HG03175 (cell line): ENCODE results near the gene PEPD.

Experiments
- ATAC-seq: cut with Tn5 transposase; IDR thresholded peaks from one replicate; pipeline ENCODE4 v1.9.1; 2021; ENCODE audit warnings: mild to moderate bottlenecking, moderate library complexity; ENCODE audit not compliant: unreplicated experiment

The PEPD gene

GRCh38 chr19:33410915-33411401 is 110.6 kb downstream of the PEPD start:
- ATAC-seq: no peak

- no peak for ATAC-seq
Measured at GRCh38 chr19:33409906-33410685, 111.5 kb downstream of the PEPD start.

GRCh38 chr19:33408538-33409434 is 112.8 kb downstream of the PEPD start:
- no peak for ATAC-seq

GRCh38 chr19:33408116-33408515 is 113.5 kb downstream of the PEPD start:
- ATAC-seq: no peak

- ATAC-seq: no peak
Measured at GRCh38 chr19:33407716-33408115, 113.9 kb downstream of the PEPD start.

DNA sequence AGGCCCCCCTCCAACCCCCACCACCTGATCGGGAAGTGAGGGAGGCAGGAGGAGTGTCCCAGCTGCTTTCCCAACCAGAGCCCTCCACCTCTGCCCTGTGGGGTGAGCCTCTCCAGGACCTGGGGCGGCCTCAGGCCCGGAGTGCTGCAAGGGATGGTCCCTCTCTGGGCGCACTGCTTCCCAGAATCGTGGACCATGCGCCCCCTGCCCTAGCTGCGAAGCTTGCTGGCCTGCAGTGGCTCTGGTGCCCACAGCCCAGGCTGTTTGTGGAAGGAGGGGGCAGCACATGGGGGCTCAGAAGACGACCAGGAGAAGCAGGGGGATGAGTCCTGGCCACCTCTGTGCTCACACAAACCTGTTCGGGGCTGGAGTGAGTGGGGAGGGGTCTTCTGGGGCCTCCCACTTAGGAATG is 114.4 kb downstream of the PEPD start:
- no peak for ATAC-seq

DNA sequence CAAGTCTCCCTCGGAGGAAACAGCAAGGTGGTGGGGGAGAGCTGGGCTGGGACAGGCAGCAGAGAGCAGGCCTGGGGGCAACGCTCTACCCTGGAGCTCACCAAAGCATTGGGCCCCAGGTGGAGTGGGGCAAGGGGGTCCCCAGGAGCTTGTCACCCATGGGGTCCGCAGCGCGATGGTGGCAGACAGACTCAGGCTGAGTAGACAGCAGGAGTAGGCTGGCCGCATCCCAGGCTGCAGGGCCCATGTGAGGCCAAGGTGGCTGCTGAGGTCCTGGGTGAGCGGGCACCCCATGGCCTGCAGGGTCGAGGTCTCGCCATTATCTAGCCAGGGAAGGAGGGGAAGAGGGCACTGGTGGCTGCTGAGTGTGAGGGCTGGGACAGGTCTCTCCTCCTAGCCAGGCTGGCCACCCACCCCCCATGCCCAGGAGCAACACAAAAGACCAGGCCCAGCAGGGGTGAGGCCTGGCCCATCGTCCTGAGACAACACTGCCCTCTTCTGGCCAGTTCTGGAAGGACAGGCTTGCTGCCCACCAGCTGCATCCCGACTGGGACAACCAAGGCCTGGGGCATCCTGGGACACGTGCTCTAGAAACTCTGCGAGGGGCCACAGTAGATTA is 115.0 kb downstream of the PEPD start:
- no peak for ATAC-seq

GRCh38 chr19:33405553-33406461 is 115.8 kb downstream of the PEPD start:
- no peak for ATAC-seq

GRCh38 chr19:33405254-33405552 is 116.4 kb downstream of the PEPD start:
- no peak for ATAC-seq

DNA sequence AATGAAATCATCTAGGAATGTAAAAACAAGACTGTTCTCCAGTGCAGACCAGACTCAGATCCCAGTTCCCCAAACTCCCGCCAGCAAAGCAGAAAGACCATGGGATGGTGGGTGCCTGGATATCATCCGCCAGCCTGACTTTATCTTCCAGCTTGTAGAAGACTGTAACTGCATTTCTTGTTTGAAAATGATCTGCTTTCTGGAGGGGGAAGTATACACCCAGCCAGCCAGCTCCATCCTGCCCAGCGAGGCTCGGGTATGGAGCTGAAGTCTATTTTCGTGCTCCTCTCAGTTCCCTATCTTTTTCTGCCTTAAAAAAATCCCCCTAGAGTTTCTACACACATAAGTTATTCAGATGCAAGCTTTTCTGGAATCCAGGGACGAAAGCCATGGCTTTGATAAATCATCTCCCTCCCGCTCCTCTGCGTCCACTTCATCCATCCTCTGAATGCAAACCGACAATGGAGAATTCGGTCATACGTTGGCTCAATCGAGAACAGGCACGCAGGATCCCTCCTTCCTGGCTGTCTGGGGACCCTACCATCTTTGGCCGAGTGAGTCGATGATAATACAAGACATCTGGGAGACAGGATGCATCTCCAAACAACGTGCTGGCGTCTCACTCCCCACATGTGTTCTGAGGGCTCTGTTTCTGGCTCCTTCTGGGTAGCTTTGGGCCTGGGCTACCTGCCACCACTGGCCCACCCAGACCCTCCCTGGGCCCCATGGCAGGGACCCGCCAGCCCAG is 116.9 kb downstream of the PEPD start:
- ATAC-seq: no peak

DNA sequence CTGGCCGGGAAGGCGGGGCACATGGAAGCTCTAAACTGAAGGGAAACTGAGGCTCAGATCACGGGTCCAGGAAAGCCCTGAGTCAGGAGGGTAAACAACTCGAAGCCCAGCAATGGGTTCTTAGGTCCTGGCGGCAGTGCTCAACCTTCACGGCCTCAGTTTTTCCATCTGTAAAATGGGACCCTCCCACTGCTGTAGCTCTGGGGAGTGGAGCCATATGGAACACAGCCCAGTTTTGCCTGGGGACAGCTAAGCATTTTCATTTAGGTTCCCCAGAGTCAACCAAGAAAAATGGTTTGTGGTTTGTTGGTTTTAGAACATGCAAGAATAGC is 117.7 kb downstream of the PEPD start:
- no peak for ATAC-seq

- no peak for ATAC-seq
Measured at GRCh38 chr19:33403221-33403972, 118.2 kb downstream of the PEPD start.

DNA sequence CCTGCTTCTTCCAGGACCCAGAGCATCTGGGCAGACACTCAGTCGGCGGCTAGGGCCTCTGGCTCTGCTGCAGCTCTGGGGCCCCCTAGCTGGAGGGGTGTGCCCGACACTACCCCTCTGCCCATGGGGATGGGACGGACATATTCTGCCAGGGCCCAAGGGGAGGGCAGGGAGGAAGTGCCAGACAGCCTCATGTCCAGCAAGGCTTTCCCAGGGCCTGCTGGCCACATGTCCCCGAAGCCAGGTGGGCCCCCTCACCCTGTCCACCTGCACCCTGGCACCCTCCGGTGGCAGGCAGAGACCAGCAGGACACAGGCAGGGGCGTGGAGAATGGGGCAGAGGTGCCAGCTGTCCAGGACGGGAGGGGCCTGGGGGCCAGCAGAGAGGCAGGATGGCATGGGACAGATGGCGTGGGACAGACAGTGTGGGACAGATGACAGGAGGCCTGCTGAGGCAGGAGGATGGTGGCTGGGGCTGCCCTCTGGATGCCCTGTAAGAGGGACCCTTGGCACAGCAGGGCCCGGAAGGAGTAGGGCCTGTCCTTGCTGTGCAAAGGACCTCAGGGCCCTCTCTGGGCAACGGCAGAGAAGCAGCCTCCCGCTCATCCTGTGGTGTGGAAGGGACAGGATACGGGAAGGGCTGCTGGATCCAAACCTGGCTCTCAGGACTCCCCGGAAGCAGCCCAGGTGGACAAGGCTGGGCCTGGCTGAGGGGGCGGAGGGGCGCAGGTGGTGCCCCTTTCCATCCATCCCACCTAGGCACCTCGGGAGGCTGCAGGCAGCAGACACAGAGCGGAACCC is 119.0 kb downstream of the PEPD start:
- no peak for ATAC-seq

DNA sequence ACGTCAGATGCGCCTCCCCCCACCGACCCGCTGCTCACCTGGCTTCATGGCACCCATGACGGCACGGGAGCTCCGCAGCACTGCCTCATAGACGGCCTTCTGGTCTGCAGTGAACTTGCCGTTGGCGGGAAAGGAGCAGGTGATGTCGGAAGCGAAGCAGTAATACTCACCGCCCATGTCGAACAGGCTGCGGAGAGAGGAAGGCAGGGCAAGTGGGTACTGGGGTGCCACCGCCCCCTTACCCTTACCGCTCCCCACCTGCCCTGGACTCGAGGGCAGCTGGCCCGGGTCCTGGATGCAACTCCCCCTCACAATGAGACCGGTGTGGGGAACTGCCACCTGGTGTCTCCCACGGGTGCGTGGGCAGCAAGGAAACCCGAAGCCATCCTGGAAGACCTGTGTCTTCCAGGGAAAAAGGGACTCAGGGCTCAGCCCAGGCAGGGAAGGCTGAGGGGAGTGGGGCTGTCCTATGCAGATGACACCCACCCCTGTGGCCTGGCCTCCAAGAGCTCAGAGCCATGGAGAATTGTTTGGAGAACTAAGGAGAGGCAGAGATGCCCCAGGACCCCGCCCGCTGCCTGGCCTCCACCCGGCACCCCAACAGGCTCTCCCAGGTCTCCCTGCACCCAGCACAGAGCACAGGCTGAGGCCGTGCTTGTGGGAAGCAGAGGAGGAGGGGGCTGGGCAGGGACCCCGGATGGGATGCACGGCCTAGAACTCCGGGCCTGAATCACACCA is 119.7 kb downstream of the PEPD start:
- no peak for ATAC-seq

GRCh38 chr19:33400856-33401682 is 120.5 kb downstream of the PEPD start:
- ATAC-seq: no peak

- ATAC-seq: no peak
Measured at GRCh38 chr19:33399745-33400681, 121.6 kb downstream of the PEPD start.
